T follicular helper cell (primary cell): Measurements from ENCODE around the gene PSME2.
"Not testable (repeated sequence)": the region's sequence is repeated elsewhere in the genome, so short reads cannot be mapped to it uniquely, and the experiment has no call there.

ENCODE experiments used
- DNase-seq: peaks from one replicate; pipeline ENCODE4 v3.0.0-alpha.2; 2020; ENCODE audit warnings: low read depth

The PSME2 gene

GRCh38 chr14:24114532-24115421, 31.6 kb downstream of the PSME2 start, which contains the start of the genes DCAF11 and NRL:
Gene DCAF11 (plus strand): TSS chr14:24114777. CDS start chr14:24115595, 818 bp downstream.
Gene NRL (minus strand): TSS chr14:24114949. CDS start chr14:24082848, 32,101 bp downstream.
- peak; percentile 97 for DNase-seq

GRCh38 chr14:24113801-24114531, 32.4 kb downstream of the PSME2 start:
- peak; percentile 67 for DNase-seq

- DNase-seq = no peak
Observed at GRCh38 chr14:24113379-24113800, 33.0 kb downstream of the PSME2 start.

GRCh38 chr14:24110523-24110922, 35.9 kb downstream of the PSME2 start:
- DNase-seq = no peak

- no peak for DNase-seq
Observed at GRCh38 chr14:24110060-24110459, 36.4 kb downstream of the PSME2 start.

- DNase-seq = no peak
Observed at GRCh38 chr14:24108336-24108874, 38.0 kb downstream of the PSME2 start.

GRCh38 chr14:24106672-24107271, 39.6 kb downstream of the PSME2 start:
- DNase-seq = no peak

GRCh38 chr14:24105609-24106239, 40.7 kb downstream of the PSME2 start:
- DNase-seq = not testable (repeated sequence)

GRCh38 chr14:24103451-24103850, 43.0 kb downstream of the PSME2 start:
- no peak for DNase-seq

- no peak for DNase-seq
Observed at GRCh38 chr14:24102357-24103048, 43.9 kb downstream of the PSME2 start.

GRCh38 chr14:24100982-24101494, 45.4 kb downstream of the PSME2 start:
- no peak for DNase-seq

GRCh38 chr14:24100197-24100981, 46.0 kb downstream of the PSME2 start:
- DNase-seq = no peak

- DNase-seq = no peak
Observed at GRCh38 chr14:24098927-24099813, 47.2 kb downstream of the PSME2 start.

GRCh38 chr14:24098229-24098926, 48.0 kb downstream of the PSME2 start:
- DNase-seq = no peak

- DNase-seq = no peak
Observed at GRCh38 chr14:24096545-24097181, 49.7 kb downstream of the PSME2 start.

GRCh38 chr14:24095271-24096068, 50.9 kb downstream of the PSME2 start:
- no peak for DNase-seq

GRCh38 chr14:24094841-24095270, 51.6 kb downstream of the PSME2 start:
- no peak for DNase-seq
